ENCODE data around the gene ZNF423.

The ZNF423 gene

GRCh38 chr16:49698453-49698815 lies 157.5 kb downstream of the ZNF423 start:
- no peak overlapping the region for H3K27ac ChIP-seq
- no peak for TF ChIP-seq CTCF (conservative IDR thresholded peaks at IDR 0.05)

DNA sequence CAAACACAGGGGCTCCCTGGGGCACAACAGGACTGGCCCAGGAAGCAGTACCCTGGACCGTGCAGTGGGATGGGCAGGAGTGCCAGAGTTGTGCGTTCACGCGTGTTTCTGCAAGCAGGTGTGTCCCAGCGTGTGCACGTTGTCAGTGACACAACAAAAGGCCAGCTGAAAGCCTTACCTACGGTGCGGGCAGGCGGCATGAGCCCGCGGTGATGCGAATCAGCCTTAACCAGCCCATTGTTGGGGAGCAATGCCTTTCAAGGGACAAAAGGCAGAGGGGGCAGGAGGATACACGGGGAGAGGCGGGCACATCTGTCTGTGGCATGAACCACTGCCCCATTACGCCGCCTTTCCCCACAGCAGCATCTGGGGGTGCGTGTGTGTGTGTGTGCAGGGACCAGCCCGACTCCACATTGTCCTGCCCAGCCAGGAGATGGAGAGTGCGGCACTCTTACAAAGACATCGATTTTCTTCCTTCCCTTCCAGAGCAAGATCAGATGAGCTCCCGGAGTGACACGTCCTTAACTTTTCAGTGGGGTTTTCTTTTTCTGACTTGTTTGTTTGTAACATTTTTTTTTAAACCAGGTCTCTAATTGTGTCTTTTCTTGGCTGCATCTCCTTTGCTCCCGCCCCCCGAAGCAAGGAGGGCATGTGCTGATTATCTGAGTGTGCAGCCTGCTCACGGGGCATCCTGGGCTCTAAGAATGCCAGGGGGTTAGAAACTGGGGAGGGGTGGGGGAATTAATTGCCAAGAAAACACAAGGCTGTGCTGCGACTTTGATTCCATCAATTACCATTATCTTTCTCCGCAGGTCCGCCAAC lies 158.1 kb downstream of the ZNF423 start:
- TF ChIP-seq CTCF (conservative IDR thresholded peaks at IDR 0.05): no peak
- H3K27ac ChIP-seq: no peak overlapping the region

DNA sequence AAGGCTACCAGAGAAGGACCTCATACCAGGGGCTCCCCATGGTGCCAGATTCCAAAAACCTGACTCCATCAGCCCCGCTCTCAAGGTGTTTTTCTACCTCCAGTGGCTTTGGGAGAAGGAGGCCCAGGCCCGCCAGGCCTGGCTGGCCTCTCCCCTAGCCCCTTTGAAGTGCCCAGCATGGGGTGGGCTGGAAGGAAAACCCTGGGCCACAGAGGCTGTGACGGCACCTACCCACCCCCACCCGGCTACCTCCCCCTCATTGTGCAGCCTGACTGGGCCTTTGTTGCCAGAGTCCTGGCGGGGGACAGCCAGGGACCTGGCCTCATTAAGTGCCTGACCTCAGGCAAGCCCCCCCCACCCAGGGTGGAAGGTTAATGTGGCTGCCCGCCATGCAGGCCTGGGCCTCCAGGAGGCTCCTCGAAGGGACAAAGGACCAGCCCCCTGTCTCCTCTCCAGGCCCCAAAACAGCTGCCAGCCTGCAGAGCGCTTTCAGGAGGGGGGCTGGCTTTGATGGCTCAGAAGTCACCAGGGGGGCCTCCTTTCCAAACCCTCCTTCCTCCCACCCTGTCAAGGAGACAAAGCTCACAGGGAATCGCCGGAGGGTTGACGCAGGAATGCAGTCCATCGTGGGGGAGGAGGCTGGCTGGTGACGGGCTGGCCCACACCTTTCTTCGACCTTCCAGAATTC lies 159.4 kb downstream of the ZNF423 start:
- no peak overlapping the region for H3K27ac ChIP-seq
- no peak for TF ChIP-seq CTCF (conservative IDR thresholded peaks at IDR 0.05)

GRCh38 chr16:49695782-49696413 lies 160.0 kb downstream of the ZNF423 start:
- H3K27ac ChIP-seq: no peak overlapping the region
- no peak for TF ChIP-seq CTCF (conservative IDR thresholded peaks at IDR 0.05)

DNA sequence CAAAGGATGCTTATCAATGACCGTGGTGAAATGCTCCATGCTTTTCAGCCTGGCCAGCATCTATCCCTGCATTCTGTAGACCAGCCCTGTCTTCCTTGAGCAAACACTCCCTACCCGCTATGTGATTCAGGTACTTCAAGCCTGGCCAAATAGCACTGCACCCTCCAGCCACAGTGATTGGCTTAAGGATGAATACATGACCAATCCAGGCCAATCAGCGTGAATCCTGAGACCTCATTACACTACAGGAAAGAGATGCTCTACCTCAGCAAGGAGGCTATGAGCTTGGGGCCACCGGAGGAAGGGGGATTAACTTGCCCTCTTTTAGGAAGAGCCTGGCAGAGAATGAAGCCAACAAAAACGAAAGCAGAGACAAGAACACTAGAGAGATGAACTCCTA lies 162.5 kb downstream of the ZNF423 start:
- no peak for TF ChIP-seq CTCF (conservative IDR thresholded peaks at IDR 0.05)
- no peak overlapping the region for H3K27ac ChIP-seq

- TF ChIP-seq CTCF (conservative IDR thresholded peaks at IDR 0.05): no peak
- no peak overlapping the region for H3K27ac ChIP-seq
These were observed 165.1 kb downstream of the ZNF423 start for GRCh38 chr16:49690778-49691177.

GRCh38 chr16:49688036-49688697 lies 167.7 kb downstream of the ZNF423 start:
- no peak overlapping the region for H3K27ac ChIP-seq
- TF ChIP-seq CTCF (conservative IDR thresholded peaks at IDR 0.05): no peak

Data from VCaP (cell line).